ENCODE results near the gene KLHL40.

Gene KLHL40

GRCh38 chr3:42647821-42648459 is 37.4 kb upstream of the KLHL40 start:
- DNase-seq (ENCODE audit: low spot score) = no peak
- no peak for TF ChIP-seq CTCF (IDR thresholded peaks at IDR 0.05; ENCODE audit: borderline replicate concordance, control extremely low read depth, extremely low read depth, insufficient read depth, missing control alignments)
- in situ Hi-C loops (cut with MboI; ENCODE audit: low sequenced_read_pairs, unreplicated experiment) = no loop called here

GRCh38 chr3:42649006-42649405 is 36.3 kb upstream of the KLHL40 start:
- no peak for DNase-seq (ENCODE audit: low spot score)
- TF ChIP-seq CTCF (IDR thresholded peaks at IDR 0.05; ENCODE audit: borderline replicate concordance, control extremely low read depth, extremely low read depth, insufficient read depth, missing control alignments) = no peak
- in situ Hi-C loops (cut with MboI; ENCODE audit: low sequenced_read_pairs, unreplicated experiment) = no loop called here

GRCh38 chr3:42649783-42650182 is 35.6 kb upstream of the KLHL40 start:
- TF ChIP-seq CTCF (IDR thresholded peaks at IDR 0.05; ENCODE audit: borderline replicate concordance, control extremely low read depth, extremely low read depth, insufficient read depth, missing control alignments) = no peak
- DNase-seq (ENCODE audit: low spot score) = no peak
- in situ Hi-C loops (cut with MboI; ENCODE audit: low sequenced_read_pairs, unreplicated experiment) = no loop called here

- no peak for DNase-seq (ENCODE audit: low spot score)
- in situ Hi-C loops (cut with MboI; ENCODE audit: low sequenced_read_pairs, unreplicated experiment) = no loop called here
- TF ChIP-seq CTCF (IDR thresholded peaks at IDR 0.05; ENCODE audit: borderline replicate concordance, control extremely low read depth, extremely low read depth, insufficient read depth, missing control alignments) = no peak
Measured at GRCh38 chr3:42651248-42652091, 33.9 kb upstream of the KLHL40 start.

- in situ Hi-C loops (cut with MboI; ENCODE audit: low sequenced_read_pairs, unreplicated experiment) = no loop called here
- TF ChIP-seq CTCF (IDR thresholded peaks at IDR 0.05; ENCODE audit: borderline replicate concordance, control extremely low read depth, extremely low read depth, insufficient read depth, missing control alignments) = no peak
- no peak for DNase-seq (ENCODE audit: low spot score)
Measured at GRCh38 chr3:42652251-42652610, 33.1 kb upstream of the KLHL40 start.

GRCh38 chr3:42652611-42653302 is 32.6 kb upstream of the KLHL40 start:
- no peak for TF ChIP-seq CTCF (IDR thresholded peaks at IDR 0.05; ENCODE audit: borderline replicate concordance, control extremely low read depth, extremely low read depth, insufficient read depth, missing control alignments)
- in situ Hi-C loops (cut with MboI; ENCODE audit: low sequenced_read_pairs, unreplicated experiment) = no loop called here
- peak; percentile 48 for DNase-seq (ENCODE audit: low spot score)

Data from GM13976 (cell line).